ENCODE results near the gene NSUN5.

GRCh38 chr7:73303546-73303945 lies 5.1 kb downstream of the NSUN5 start:
- no peak for TF ChIP-seq CTCF (IDR thresholded peaks at IDR 0.05)
- TF ChIP-seq POLR2A (IDR thresholded peaks at IDR 0.05): no peak

Measured in esophagus squamous epithelium (tissue), 4 donors.